WTC11 (cell line): ENCODE results near the gene ASS1. TPM values are rescaled to one million over a fixed set of nuclear protein-coding genes. Genes with fewer than 3 reads are reported as not detected.

Experiments used
- ATAC-seq: fragments of 200-7000 bp; cut with Tn5 transposase; 2 replicates; pipeline ENCODE4 v1.10.0; 2021; ENCODE audit warnings: mild to moderate bottlenecking, moderate library complexity
- CTCF ChIA-PET: fragments of 300-600 bp; sonication (Branson Sonifier 250); formaldehyde crosslinking; loops from one replicate; lab custom pipeline; 2021; ENCODE audit warnings: antibody characterized with exemption; lab: Charles Lee
- POLR2A ChIA-PET: fragments of 350-600 bp; sonication (Branson Sonifier 250); formaldehyde crosslinking; loops from one replicate; lab custom pipeline; 2021; ENCODE audit warnings: antibody characterized with exemption; lab: Charles Lee
- DNase-seq: peaks from one replicate; pipeline ENCODE4 v3.0.0; 2021; ENCODE audit warnings: low spot score
- H3K27ac Mint-ChIP-seq: 2 replicates; pipeline ENCODE4 v1.8.0; 2021; ENCODE audit warnings: mixed read lengths
- H3K27me3 Mint-ChIP-seq: 2 replicates; pipeline ENCODE4 v1.8.0; 2021; ENCODE audit warnings: low read depth, mild to moderate bottlenecking, moderate library complexity, mixed read lengths
- H3K36me3 Mint-ChIP-seq: 2 replicates; pipeline ENCODE4 v1.8.0; 2021; ENCODE audit warnings: mixed read lengths
- H3K4me1 Mint-ChIP-seq: 2 replicates; pipeline ENCODE4 v1.8.0; 2022; ENCODE audit warnings: mixed read lengths
- H3K4me3 Mint-ChIP-seq: 2 replicates; pipeline ENCODE4 v1.8.0; 2021; ENCODE audit warnings: mild to moderate bottlenecking, moderate library complexity, mixed read lengths
- H3K9me3 Mint-ChIP-seq: 2 replicates; pipeline ENCODE4 v1.8.0; 2021; ENCODE audit warnings: mixed read lengths
- AFF4 ChIP-seq: sonication (generic); formaldehyde crosslinking; IDR thresholded peaks from 2 replicates; pipeline ENCODE4 v1.8.1; 2023; ENCODE audit warnings: mild to moderate bottlenecking, missing genetic modification reagents, borderline replicate concordance
- ARID4B ChIP-seq: sonication (generic); formaldehyde crosslinking; IDR thresholded peaks from 2 replicates; pipeline ENCODE4 v1.8.0; 2023; ENCODE audit warnings: missing genetic modification reagents, mild to moderate bottlenecking, borderline replicate concordance
- CBFB ChIP-seq: sonication (generic); formaldehyde crosslinking; IDR thresholded peaks from 2 replicates; pipeline ENCODE4 v1.8.1; 2022; ENCODE audit warnings: mild to moderate bottlenecking, low read depth, missing genetic modification reagents
- CREB1 ChIP-seq: sonication (generic); formaldehyde crosslinking; IDR thresholded peaks from 2 replicates; pipeline ENCODE4 v1.8.0; 2023; ENCODE audit warnings: mild to moderate bottlenecking, missing genetic modification reagents
- CREM ChIP-seq: sonication (generic); formaldehyde crosslinking; IDR thresholded peaks from 2 replicates; pipeline ENCODE4 v1.8.1; 2022; ENCODE audit warnings: mild to moderate bottlenecking, missing genetic modification reagents, moderate library complexity
- FOXP4 ChIP-seq: sonication (generic); formaldehyde crosslinking; IDR thresholded peaks from 2 replicates; pipeline ENCODE4 v1.8.0; 2022; ENCODE audit warnings: mild to moderate bottlenecking, missing genetic modification reagents
- MXD4 ChIP-seq: fragments of 250-450 bp; sonication (Bioruptor Pico); IDR thresholded peaks from 2 replicates; pipeline ENCODE4 v1.8.0; 2021; ENCODE audit warnings: mild to moderate bottlenecking, moderate library complexity, borderline replicate concordance
- NFATC4 ChIP-seq: fragments of 250-450 bp; sonication (Bioruptor Pico); IDR thresholded peaks from 2 replicates; pipeline ENCODE4 v1.9.0; 2021; ENCODE audit warnings: mild to moderate bottlenecking
- NFE2L1 ChIP-seq: sonication (generic); formaldehyde crosslinking; IDR thresholded peaks from 2 replicates; pipeline ENCODE4 v1.8.1; 2023; ENCODE audit warnings: missing genetic modification reagents
- STAT6 ChIP-seq: sonication (generic); formaldehyde crosslinking; conservative IDR thresholded peaks from 2 replicates; pipeline ENCODE4 v1.8.1; 2023; ENCODE audit warnings: mild to moderate bottlenecking, low read depth, missing genetic modification reagents, moderate library complexity
- TEAD1 ChIP-seq: sonication (generic); formaldehyde crosslinking; IDR thresholded peaks from 2 replicates; pipeline ENCODE4 v1.8.0; 2022; ENCODE audit warnings: mild to moderate bottlenecking, missing genetic modification reagents
- USF2 ChIP-seq: sonication (generic); formaldehyde crosslinking; IDR thresholded peaks from 2 replicates; pipeline ENCODE4 v1.8.1; 2023; ENCODE audit warnings: mild to moderate bottlenecking, missing genetic modification reagents, moderate library complexity
- ZNF263 ChIP-seq: sonication (generic); formaldehyde crosslinking; IDR thresholded peaks from 2 replicates; pipeline ENCODE4 v1.8.1; 2022; ENCODE audit warnings: low read depth, mild to moderate bottlenecking, moderate library complexity, missing genetic modification reagents
- ZNF671 ChIP-seq: fragments of 250-450 bp; sonication (Bioruptor Pico); IDR thresholded peaks from 2 replicates; pipeline ENCODE4 v1.8.0; 2021; ENCODE audit warnings: mild to moderate bottlenecking
- total RNA-seq: library from RNA; stranded (reverse); gene quantifications from 3 replicates; pipeline ENCODE4 v1.2.3, GENCODE V29; 2021
- TF ChIP-seq, protein P1 (sequence below): fragments of 250-450 bp; sonication (Bioruptor Pico); IDR thresholded peaks from 2 replicates; pipeline ENCODE4 v1.8.0; 2021; ENCODE audit warnings: mild to moderate bottlenecking
- TF ChIP-seq, protein P2 (sequence below): fragments of 250-450 bp; sonication (Bioruptor Pico); IDR thresholded peaks from 2 replicates; pipeline ENCODE4 v1.9.0; 2021; ENCODE audit warnings: moderate library complexity, mild to moderate bottlenecking, inconsistent platforms, borderline replicate concordance
- TF ChIP-seq, protein P3 (sequence below): sonication (generic); formaldehyde crosslinking; IDR thresholded peaks from 2 replicates; pipeline ENCODE4 v1.8.0; 2023; ENCODE audit warnings: mild to moderate bottlenecking, missing genetic modification reagents

Gene ASS1
- total RNA-seq, 1 experiment from 2014 or later = 95.7 TPM

GRCh38 chr9:130531670-130532069 lies 86.9 kb downstream of the ASS1 start (continued):
- TF ChIP-seq, protein P1, sequence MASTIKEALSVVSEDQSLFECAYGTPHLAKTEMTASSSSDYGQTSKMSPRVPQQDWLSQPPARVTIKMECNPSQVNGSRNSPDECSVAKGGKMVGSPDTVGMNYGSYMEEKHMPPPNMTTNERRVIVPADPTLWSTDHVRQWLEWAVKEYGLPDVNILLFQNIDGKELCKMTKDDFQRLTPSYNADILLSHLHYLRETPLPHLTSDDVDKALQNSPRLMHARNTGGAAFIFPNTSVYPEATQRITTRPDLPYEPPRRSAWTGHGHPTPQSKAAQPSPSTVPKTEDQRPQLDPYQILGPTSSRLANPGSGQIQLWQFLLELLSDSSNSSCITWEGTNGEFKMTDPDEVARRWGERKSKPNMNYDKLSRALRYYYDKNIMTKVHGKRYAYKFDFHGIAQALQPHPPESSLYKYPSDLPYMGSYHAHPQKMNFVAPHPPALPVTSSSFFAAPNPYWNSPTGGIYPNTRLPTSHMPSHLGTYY (CRISPR knock-in tag) = no peak
- TF ChIP-seq CREB1 (CRISPR knock-in tag) (no peak), NFE2L1 (CRISPR knock-in tag) (no peak), TEAD1 (CRISPR knock-in tag) (no peak), NFATC4 (CRISPR knock-in tag) (no peak), ZNF671 (no peak), CBFB (CRISPR knock-in tag) (no peak), USF2 (CRISPR knock-in tag) (no peak), MXD4 (CRISPR knock-in tag) (no peak)
- TF ChIP-seq, protein P2, sequence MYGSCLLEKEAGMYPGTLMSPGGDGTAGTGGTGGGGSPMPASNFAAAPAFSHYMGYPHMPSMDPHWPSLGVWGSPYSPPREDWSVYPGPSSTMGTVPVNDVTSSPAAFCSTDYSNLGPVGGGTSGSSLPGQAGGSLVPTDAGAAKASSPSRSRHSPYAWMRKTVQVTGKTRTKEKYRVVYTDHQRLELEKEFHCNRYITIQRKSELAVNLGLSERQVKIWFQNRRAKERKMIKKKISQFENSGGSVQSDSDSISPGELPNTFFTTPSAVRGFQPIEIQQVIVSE = no peak
- TF ChIP-seq, protein P3, sequence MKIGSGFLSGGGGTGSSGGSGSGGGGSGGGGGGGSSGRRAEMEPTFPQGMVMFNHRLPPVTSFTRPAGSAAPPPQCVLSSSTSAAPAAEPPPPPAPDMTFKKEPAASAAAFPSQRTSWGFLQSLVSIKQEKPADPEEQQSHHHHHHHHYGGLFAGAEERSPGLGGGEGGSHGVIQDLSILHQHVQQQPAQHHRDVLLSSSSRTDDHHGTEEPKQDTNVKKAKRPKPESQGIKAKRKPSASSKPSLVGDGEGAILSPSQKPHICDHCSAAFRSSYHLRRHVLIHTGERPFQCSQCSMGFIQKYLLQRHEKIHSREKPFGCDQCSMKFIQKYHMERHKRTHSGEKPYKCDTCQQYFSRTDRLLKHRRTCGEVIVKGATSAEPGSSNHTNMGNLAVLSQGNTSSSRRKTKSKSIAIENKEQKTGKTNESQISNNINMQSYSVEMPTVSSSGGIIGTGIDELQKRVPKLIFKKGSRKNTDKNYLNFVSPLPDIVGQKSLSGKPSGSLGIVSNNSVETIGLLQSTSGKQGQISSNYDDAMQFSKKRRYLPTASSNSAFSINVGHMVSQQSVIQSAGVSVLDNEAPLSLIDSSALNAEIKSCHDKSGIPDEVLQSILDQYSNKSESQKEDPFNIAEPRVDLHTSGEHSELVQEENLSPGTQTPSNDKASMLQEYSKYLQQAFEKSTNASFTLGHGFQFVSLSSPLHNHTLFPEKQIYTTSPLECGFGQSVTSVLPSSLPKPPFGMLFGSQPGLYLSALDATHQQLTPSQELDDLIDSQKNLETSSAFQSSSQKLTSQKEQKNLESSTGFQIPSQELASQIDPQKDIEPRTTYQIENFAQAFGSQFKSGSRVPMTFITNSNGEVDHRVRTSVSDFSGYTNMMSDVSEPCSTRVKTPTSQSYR (CRISPR knock-in tag) = no peak
- TF ChIP-seq, all 79 proteins: peak for 0

DNA sequence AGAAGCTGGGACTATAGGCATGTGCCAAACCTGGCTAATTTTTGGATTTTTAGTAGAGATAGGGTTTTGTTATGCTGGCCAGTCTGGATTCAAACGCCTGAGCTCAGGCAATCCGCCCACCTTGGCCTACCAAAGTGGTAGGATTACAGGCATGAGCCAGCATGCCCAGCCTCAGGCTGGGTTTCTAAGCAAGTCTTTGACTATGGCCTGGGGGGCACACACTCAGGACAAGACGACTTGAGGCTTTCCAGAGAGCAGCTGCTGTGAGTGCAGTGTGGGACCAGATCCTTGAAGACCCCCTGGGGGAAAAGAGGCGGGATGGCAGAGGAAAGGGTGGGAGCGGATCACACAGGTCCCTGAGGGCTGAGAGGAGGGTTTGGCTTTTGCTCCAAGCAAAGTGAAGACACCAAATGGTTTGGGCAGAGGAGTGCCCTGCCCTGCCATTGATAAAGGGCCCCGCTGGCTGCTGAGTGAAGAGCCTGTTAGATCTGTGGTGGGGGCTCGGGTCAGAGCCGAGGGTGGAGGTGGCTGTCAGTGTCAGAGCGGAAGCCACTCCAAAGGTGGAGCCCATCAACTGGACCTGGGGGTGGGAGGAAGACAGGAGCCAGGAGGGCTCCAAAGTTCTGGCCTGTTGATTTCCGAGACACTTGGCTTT lies 87.8 kb downstream of the ASS1 start:
- POLR2A ChIA-PET = no interaction called here
- H3K4me3 Mint-ChIP-seq = no peak overlapping the region
- H3K9me3 Mint-ChIP-seq = no peaks in the 10 kb centered on the region
- no peak overlapping the region for H3K27ac Mint-ChIP-seq
- no peak for ATAC-seq
- H3K4me1 Mint-ChIP-seq = peaks cover 25% of the 10 kb centered on the region
- no peaks in the 10 kb centered on the region for H3K36me3 Mint-ChIP-seq
- CTCF ChIA-PET = no interaction called here
- DNase-seq = no peak
- H3K27me3 Mint-ChIP-seq = peaks cover 17% of the 10 kb centered on the region
- TF ChIP-seq FOXP4 (CRISPR knock-in tag) (no peak), STAT6 (CRISPR knock-in tag) (no peak), ARID4B (no peak), AFF4 (CRISPR knock-in tag) (no peak), CREM (CRISPR knock-in tag) (no peak), ZNF263 (CRISPR knock-in tag) (no peak)
